Measurements from ENCODE around the gene DDX1.

DDX1 gene

GRCh38 chr2:15664273-15665066 is 72.8 kb downstream of the DDX1 start:
- DNase-seq (ENCODE audit: low read depth) = no peak

- no peak for DNase-seq (ENCODE audit: low read depth)
Measured at GRCh38 chr2:15665067-15665942, 73.6 kb downstream of the DDX1 start.

GRCh38 chr2:15665943-15666460 is 74.3 kb downstream of the DDX1 start:
- DNase-seq (ENCODE audit: low read depth) = no peak

DNA sequence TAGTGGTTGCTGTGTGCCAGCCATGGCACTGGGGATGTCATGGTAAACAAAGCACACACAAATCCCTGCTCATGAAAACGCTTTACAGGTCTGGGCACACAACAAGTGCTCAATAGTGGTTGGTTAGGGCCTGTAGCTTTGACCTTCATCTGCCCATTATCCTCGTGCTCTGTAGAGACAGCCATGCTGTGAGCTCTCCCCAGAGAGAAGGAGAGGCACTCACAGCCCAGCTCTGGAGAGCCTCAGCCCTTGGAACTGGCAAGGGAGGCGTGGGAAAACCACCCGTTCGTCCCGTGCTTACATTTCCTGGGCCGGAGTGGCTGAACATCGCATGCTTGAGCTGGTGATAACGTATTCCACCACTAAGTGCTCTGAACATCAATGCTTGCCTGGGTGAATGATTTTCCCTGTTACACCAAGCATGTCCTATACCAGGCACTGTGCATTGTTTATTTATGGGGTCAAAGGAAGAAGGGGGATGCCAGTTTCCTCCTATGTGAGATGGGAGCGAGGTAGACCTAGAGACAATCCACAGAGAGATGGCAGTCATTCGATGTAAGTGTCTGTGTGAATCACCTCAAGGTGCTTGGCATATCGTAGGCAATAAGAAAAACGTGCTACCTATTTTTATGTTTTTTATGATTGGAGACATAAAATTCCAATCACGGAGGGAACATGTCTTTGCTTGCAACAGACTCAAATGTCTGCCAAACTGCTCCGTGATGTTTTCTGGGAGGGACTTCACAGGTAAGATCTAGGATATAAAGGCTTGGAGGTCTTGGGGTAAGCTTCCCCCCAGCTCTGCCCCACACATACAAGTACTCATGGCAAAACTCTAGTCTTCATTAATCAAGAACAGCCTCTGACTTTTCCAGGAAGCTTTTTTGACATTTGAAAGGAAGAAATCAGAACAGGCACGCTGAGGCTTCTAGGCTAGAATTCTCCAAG is 75.5 kb downstream of the DDX1 start:
- no peak for DNase-seq (ENCODE audit: low read depth)

DNA sequence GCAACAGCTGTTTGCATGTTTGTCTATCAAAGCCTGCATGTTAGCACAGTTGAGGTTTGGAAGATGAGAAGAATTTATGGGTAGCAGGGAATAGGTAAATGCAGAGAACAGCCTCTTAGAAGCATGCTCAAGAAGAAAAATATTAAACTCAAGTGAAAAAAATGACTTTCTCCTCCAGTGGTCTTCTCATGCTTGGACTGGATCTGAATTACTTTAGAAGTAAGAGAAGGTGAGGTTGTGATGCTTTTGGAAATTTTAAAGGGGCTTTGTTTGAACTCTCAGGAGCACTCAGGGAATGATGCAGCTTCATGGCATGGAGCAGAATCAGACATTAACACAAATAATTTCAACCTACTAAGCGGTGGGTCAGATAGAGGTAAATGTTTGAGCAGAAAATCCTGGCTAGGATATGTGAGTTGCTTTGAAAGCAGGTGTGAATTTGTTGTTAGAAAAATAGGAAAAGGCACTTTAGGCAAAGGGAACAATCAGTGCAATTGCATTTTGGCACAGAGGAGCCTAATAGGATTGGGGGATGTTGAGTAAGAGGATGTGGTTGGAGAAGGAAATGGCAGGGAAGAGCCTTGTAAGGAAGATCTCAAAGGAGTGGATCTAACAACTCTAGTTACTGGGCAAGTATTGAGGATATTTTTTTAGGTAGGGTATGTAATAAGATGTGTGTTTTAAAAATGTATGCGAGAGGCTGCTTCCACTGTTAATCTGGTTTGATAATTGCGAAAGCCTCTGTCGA is 76.3 kb downstream of the DDX1 start:
- no peak for DNase-seq (ENCODE audit: low read depth)

DNA sequence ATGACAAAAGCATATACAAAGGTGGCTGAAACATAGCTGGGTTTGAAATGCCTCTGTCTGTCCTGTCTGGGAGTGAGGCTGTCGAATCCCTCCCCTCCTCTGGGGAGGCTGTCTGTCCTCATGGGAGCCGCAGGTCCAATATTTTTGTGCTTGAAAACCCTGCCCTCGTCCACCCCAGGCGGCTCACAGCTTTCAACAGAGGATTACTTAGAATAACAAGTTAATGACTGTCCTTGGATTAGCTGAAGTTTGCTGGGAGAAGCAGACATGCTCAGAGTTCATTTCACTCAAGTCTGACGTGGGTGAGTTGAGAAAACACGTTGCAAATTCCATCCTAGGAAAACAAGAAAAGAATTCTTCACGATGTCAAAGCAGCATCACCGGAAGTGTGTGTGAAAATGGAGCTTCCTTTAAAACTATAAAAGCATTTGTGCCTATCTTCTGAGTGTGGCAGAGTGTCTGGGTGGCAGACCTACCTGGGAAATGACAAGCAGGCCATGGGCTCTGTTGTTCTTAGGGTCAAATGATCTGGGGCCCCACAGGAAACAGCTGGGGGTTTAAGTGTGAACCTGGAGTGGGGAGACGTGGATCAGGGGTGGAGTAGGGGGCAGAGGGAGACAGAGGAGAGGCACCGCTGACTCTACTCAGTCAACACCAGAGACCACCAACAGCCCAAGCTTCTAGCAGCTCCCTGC is 77.1 kb downstream of the DDX1 start:
- DNase-seq (ENCODE audit: low read depth) = no peak

DNA sequence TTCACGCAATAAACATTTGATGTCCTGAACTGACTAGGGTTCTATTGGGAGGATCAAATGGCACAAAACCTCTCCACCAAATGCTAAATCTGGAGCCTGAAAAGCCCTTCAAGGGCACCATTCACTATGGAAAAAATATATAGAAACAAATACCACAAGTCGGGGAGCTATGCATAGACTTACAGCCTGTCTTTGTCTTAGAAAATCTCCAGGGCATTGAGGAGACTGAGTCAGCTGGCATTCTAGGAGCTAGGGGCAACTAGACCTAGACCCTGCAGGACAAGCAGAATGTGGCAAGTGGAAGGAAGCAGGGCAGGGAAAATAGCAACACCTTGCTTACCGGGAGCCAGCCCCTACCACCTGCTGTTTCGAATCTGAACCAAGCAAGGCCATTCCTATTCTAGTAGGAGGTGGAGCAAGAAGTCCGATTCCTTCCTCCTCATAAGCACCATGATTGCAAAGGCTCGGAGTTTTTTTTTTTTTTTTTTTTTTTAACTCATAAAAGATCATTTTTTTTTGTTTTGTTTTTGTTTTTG is 77.8 kb downstream of the DDX1 start:
- DNase-seq (ENCODE audit: low read depth) = no peak

DNA sequence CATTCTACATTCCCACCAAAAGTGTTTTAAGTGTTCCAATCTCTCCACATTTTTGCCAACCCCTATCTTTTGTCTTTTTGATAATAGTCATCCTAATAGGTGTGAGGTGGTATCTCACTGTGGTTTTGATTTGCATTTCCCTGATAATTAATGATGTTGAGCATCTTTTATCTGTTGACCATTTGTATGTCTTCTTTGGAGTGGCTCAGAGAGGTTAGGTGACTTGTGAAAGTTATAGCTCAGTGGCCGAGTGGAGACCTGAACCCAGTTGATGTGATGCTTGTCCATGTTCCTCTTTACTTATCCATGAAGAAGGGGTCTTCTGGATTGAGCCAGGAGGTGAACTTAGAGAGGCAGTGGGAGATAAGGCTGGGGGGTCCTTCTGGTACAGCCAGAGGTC is 78.8 kb downstream of the DDX1 start:
- DNase-seq (ENCODE audit: low read depth) = no peak

- no peak for DNase-seq (ENCODE audit: low read depth)
Measured at GRCh38 chr2:15670981-15671380, 79.3 kb downstream of the DDX1 start.

DNA sequence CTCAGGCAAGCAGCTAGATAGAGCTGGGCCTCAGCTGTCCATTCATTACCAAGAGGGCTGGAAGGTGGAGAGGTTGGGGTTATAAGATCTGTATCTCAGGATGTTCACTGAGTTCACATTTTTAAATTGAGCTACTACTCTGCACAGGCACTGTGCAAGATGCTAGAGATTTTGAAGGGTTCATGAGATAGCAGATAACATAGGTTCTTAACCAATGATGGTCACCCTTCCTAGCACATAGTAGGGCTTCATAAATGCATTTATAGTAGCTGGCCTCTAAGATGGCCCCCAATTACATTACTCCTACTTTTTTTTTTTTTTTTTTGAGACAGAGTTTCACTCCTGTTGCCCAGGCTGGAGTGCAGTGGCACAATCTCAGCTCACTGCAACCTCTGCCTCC is 79.7 kb downstream of the DDX1 start:
- DNase-seq (ENCODE audit: low read depth) = no peak

DNA sequence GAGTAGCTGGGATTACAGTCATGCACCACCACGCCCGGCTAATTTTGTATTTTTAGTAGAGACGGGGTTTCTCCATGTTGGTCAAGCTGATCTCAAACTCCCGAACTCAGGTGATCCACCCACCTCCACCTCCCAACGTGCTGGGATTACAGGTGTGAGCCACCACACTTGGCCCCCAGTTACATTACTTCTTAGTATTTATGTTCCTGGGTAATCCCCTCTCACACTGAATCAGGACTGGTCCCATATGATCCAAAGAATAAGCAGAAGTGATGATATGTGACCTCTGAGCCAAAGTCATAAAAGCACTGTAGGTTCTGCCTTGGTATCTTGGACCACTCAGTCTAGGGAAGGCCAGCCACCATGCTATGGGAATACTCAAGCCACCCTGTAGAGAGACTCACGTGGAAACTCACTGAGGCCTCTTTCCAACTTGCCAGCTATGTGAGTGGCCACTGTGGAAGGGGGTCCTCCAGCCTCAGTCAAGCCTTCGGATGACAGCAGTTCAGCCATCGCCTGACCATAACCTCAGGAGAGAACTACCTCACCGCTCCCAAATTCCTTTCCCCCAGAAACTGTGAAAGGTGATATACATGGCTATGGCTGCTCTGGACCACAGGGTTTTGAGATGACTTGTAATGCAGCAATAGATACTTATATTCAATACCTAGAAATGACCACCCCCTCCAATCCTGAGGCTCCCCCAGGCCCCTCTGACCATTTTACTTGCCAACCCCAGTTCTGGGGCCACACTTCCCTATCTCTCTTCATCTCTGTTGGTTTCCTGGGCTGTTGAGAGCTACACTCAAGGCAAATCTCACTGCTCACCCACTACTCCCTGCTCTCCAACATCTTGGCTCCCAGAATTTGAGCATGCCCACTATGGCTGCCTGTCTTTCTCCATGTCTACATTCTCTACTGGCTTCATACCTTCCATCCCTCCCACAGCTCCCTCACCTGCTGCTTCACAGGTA is 80.5 kb downstream of the DDX1 start:
- no peak for DNase-seq (ENCODE audit: low read depth)

DNA sequence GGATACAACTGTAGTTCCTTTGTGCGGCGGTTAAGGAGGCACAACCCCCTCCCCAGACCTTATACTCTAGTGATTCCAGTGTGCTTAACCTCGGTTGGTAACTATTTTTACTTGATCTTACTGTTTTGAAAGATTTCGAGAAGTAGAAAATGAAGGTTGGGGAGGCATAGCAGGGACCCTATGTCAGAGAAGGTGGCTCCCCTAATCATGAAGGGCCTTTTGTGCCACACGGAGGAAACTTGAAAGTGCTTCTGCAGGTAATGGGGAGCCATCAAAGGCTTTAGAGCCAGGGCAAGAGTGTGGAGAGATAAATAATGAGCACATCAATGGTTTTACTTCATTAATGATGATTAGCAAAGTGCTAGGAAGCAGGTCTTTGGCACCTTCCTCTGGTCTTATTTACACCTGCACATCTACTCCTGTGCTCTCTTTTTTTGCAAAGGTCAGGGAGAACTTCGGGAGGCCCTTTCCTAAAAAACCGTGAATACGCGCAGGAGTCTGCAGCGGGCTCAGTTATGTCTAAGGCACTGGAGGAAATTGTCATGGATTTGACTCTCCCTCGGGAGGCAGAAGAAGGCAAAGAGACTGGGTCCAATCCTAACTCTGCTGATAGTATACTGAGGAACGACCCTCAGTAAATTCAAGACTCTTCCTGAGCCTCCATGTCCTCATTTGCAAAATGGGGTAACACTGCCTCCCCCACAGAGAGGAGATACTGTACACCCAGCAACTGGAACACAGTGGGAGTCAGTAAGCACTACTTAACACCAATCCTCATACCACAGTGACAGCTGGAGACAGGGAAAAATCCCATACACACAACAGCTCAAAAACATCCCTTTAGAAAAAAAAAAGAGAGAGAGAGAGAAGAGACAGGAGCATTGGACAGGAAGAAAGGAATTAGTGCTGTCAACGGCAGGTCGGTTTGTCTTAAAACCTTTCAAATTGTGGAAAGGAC is 81.6 kb downstream of the DDX1 start:
- no peak for DNase-seq (ENCODE audit: low read depth)

GRCh38 chr2:15673919-15674636 is 82.4 kb downstream of the DDX1 start:
- no peak for DNase-seq (ENCODE audit: low read depth)

DNA sequence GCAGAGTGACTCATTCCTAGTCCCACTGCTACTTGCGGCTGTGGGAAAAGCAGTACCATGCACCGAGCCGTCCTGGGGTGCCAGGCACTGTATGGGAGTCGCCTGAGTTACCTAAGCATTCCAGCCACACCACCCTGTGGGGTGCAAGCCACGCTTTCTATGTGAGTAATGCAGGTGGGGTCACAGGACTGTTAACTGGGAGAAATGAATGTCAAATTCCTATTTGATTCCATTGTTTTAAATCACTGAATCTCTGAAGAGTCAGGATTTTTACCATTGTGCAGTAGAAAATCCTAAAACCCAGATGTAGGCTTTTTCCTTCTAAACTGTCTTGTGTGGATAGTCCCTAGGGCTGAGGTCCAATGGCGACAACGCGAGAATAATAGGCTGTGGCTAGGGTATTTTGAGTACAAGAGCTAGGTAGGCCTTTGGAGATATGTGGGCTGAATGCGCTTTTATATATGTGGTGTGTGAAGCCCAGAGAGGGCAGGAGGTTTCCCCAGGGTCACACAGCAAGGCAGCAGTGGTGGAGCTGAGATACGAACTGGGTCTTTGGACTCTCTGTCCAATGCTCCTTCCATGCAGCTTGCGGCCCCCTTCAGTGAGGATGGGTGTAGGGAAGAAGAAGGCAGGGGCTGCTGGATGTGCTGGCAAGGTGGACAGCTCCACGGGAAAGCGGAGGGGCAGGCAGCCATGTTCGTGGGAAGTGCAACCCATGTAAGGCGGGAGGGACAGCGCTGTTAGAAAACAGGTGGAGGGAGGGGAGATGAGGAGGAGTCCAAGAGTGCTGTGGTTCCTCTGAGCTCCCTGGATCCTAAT is 83.2 kb downstream of the DDX1 start:
- no peak for DNase-seq (ENCODE audit: low read depth)

DNA sequence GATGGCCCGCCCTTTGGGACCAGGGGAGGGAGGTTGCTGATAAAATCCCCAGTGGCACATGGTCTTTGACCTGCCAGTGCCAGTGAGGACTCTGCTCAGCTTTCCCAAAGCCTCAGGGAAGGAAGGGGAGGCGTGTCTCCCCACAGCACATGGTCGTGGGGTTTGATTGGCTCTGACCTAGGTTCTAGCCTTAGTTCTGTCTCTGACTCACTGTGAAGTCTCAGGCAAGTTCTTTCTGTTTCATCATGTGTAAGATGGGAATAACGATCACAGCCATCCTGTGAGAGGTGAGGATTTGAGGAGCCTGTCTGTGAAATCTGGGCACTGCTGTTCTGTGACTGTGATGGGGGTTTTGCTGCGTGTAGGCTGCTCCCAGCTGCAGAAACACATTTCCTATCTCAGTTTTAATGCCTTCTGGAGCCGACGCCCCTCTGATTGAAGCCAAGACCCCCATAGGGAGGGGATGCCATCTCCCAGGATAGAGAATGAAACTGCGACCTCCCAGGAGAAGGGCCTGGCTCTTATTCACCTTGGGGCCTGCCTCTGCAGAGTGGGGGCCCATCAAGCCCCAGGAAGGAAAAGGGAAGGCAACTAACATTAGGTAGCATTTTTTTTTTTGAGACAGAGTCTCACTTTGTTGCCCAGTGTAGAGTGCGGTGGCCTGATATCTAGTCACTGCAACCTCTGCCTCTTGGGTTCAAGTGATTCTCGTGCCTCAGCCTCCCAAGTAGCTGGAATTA is 84.0 kb downstream of the DDX1 start:
- DNase-seq (ENCODE audit: low read depth) = no peak
